Measurements from ENCODE around the gene DISC1.

Gene DISC1

GRCh38 chr1:231750296-231750695 lies 123.7 kb downstream of the DISC1 start:
- DNase-seq (ENCODE audit: low read depth in 2 of 2): no peak
- TF ChIP-seq CTCF (IDR thresholded peaks at IDR 0.05; ENCODE audit: low read depth, low read length): no peak
- H3K4me3 ChIP-seq (replicated peaks in 1 of 2; ENCODE audit: low read depth in 2 of 2, low read length in 2 of 2): no peak overlapping the region

GRCh38 chr1:231750818-231751362 lies 124.3 kb downstream of the DISC1 start:
- no peak for TF ChIP-seq CTCF (IDR thresholded peaks at IDR 0.05; ENCODE audit: low read depth, low read length)
- H3K4me3 ChIP-seq (replicated peaks in 1 of 2; ENCODE audit: low read depth in 2 of 2, low read length in 2 of 2): no peak overlapping the region
- DNase-seq (ENCODE audit: low read depth in 2 of 2): no peak

GRCh38 chr1:231751415-231751814 lies 124.8 kb downstream of the DISC1 start:
- TF ChIP-seq CTCF (IDR thresholded peaks at IDR 0.05; ENCODE audit: low read depth, low read length): no peak
- peak in 1 of 2 donors; percentile 3 for DNase-seq (ENCODE audit: low read depth in 2 of 2)
- no peak overlapping the region for H3K4me3 ChIP-seq (replicated peaks in 1 of 2; ENCODE audit: low read depth in 2 of 2, low read length in 2 of 2)

GRCh38 chr1:231753313-231753712 lies 126.7 kb downstream of the DISC1 start:
- DNase-seq (ENCODE audit: low read depth in 2 of 2): no peak
- TF ChIP-seq CTCF (IDR thresholded peaks at IDR 0.05; ENCODE audit: low read depth, low read length): no peak

GRCh38 chr1:231757101-231757404 lies 130.5 kb downstream of the DISC1 start:
- H3K4me3 ChIP-seq (replicated peaks in 1 of 2; ENCODE audit: low read depth in 2 of 2, low read length in 2 of 2): no peak overlapping the region
- no peak for DNase-seq (ENCODE audit: low read depth in 2 of 2)
- no peak for TF ChIP-seq CTCF (IDR thresholded peaks at IDR 0.05; ENCODE audit: low read depth, low read length)

More at GRCh38 chr1:231753313-231753712, 126.7 kb downstream of the DISC1 start:
- H3K4me3 ChIP-seq (replicated peaks in 1 of 2; ENCODE audit: low read depth in 2 of 2, low read length in 2 of 2): no peak overlapping the region

- TF ChIP-seq CTCF (IDR thresholded peaks at IDR 0.05; ENCODE audit: low read depth, low read length): no peak
These were observed 131.2 kb downstream of the DISC1 start for GRCh38 chr1:231757759-231758158.

GRCh38 chr1:231761252-231761651 lies 134.7 kb downstream of the DISC1 start:
- no peak for DNase-seq (ENCODE audit: low read depth in 2 of 2)
- TF ChIP-seq CTCF (IDR thresholded peaks at IDR 0.05; ENCODE audit: low read depth, low read length): no peak
- no peak overlapping the region for H3K4me3 ChIP-seq (replicated peaks in 1 of 2; ENCODE audit: low read depth in 2 of 2, low read length in 2 of 2)

More at GRCh38 chr1:231757759-231758158, 131.2 kb downstream of the DISC1 start:
- H3K4me3 ChIP-seq (replicated peaks in 1 of 2; ENCODE audit: low read depth in 2 of 2, low read length in 2 of 2): no peak overlapping the region
- no peak for DNase-seq (ENCODE audit: low read depth in 2 of 2)

All from cardiac fibroblast (primary cell).